Measurements from ENCODE around the gene BEX4.
"Not testable (repeated sequence)": the region's sequence is repeated elsewhere in the genome, so short reads cannot be mapped to it uniquely, and the experiment has no call there.

BEX4 gene

GRCh38 chrX:103214870-103215424 lies at the start of gene BEX4:
Gene BEX4 (plus strand): TSS chrX:103215108. CDS start chrX:103216154, 1,046 bp downstream.
- peak; percentile 84 for DNase-seq

GRCh38 chrX:103170216-103170615 lies 44.7 kb upstream of the BEX4 start:
- DNase-seq, result no peak

GRCh38 chrX:103171353-103171752 lies 43.6 kb upstream of the BEX4 start:
- DNase-seq, result no peak

- not testable (repeated sequence) for DNase-seq
These were observed 39.7 kb upstream of the BEX4 start for GRCh38 chrX:103175256-103175655.

GRCh38 chrX:103175944-103176753 lies 38.8 kb upstream of the BEX4 start:
- DNase-seq, result peak; percentile 49

- DNase-seq, result no peak
These were observed 37.4 kb upstream of the BEX4 start for GRCh38 chrX:103177556-103177955.

GRCh38 chrX:103183912-103184311 lies 31.0 kb upstream of the BEX4 start:
- DNase-seq, result no peak

- no peak for DNase-seq
These were observed 26.9 kb upstream of the BEX4 start for GRCh38 chrX:103187953-103188475.

GRCh38 chrX:103197721-103198306 lies 17.1 kb upstream of the BEX4 start:
- DNase-seq, result no peak

- not testable (repeated sequence) for DNase-seq
These were observed 16.2 kb upstream of the BEX4 start for GRCh38 chrX:103198668-103199067.

- DNase-seq, result no peak
These were observed 13.9 kb upstream of the BEX4 start for GRCh38 chrX:103201041-103201440.

- DNase-seq, result no peak
These were observed 4.9 kb upstream of the BEX4 start for GRCh38 chrX:103210056-103210455.

GRCh38 chrX:103211012-103211715 lies 3.7 kb upstream of the BEX4 start:
- peak; percentile 60 for DNase-seq

GRCh38 chrX:103212749-103213457 lies 2.0 kb upstream of the BEX4 start:
- no peak for DNase-seq

- peak; percentile 53 for DNase-seq
These were observed 600 bp downstream of the BEX4 start for GRCh38 chrX:103215425-103215991.

GRCh38 chrX:103220511-103221323 lies 5.8 kb downstream of the BEX4 start:
- no peak for DNase-seq

- not testable (repeated sequence) for DNase-seq
These were observed 11.0 kb downstream of the BEX4 start for GRCh38 chrX:103225918-103226317.

- no peak for DNase-seq
These were observed 18.4 kb downstream of the BEX4 start for GRCh38 chrX:103233263-103233662.

- no peak for DNase-seq
These were observed 20.0 kb downstream of the BEX4 start for GRCh38 chrX:103234869-103235268.

- DNase-seq, result not testable (repeated sequence)
These were observed 20.7 kb downstream of the BEX4 start for GRCh38 chrX:103235608-103236007.

- no peak for DNase-seq
These were observed 21.4 kb downstream of the BEX4 start for GRCh38 chrX:103236296-103236695.

Measured in CD4-positive, alpha-beta T cell treated with Interleukin-10 for 1 hour (primary cell).